Activated CD4-positive, alpha-beta T cell treated with anti-CD3 and anti-CD28 coated beads, Interleukin-2, amount 50 U/mL, for 1 hour (primary cell): ENCODE results near the gene ATP9A.
"Not testable (repeated sequence)": the region's sequence is repeated elsewhere in the genome, so short reads cannot be mapped to it uniquely, and the experiment has no call there.

ENCODE experiments used
- DNase-seq: peaks from one replicate; pipeline ENCODE4 v3.0.0-alpha.2; 2020

ATP9A gene

DNA sequence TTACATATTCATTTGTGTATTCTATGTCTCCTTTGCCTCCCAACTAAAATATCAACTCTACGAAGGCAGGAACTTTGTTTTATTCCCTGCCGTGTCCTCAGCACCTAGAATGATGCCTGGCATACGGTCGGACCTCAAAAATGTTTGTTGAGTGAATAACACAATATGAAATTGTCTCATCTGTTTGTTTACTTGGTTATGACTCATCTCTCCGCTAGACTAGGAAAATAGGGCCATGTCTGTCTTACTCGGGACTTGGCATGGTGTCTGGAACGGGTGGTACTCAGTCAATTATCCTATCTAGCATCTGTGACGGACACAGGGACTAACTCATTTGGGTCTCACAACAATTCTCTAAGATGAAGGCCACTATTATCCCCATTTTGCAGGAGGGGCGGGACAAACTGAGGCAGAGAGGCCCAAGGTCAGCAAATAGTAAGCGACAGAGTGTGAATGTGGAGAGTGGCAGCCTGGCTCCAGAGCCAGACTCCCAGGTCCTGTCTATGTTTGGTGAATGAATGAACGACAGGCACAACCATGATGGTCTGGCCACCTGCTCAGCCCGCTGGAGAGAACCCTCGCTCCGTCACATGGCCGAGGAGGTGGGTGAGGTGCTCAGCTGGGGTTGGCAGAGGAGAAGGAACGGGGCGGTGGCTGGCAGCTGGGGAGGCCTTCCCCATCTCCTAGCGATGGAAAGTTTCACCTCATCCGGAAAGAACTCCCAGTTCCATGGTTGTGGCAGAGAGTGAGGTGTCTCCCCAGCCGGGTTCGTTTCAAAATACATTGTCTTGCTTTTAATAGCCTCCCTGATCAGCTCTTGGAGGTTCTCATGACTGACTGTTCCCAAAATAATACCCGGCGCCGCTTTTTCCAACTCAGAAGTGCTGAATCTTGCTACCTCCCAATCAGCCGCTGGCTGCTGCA, 198.1 kb downstream of the ATP9A start:
- no peak for DNase-seq

DNA sequence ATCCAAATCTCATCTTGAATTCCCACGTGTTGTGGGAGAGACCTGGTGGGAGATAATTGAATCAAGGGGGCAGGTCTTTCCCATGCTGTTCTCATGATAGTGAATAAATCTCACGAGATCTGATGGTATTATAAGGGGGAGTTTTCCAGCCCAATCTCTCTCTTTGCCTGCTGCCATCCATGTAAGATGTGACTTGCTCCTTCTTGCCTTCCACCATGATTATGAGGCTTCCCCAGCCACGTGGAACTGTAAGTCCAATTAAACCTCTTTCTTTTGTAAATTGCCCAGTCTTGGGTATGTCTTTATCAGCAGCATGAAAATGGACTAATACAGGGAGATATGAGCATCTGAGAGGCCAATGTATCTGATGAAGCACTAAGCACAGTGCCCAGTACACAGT, 199.7 kb downstream of the ATP9A start:
- not testable (repeated sequence) for DNase-seq

DNA sequence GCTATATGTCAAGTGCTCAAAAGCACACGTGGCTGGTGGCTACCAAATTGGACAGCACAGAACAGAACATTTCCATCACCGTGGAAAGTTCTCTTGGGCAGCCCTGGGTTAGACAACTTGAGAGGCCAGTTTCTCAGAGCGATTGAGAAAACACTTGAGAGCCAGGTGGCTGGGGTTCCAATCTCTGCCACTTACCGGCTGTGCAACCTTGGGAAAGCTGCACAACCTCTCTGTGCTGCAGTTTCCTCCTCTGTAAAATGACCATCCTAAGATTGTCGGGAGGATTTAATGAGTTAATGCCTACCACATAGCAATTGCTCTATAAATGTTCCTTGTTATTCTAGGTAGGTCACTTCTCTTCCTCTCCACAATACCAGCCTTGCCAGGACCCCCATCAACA, 200.6 kb downstream of the ATP9A start:
- no peak for DNase-seq

- no peak for DNase-seq
These were observed 201.6 kb downstream of the ATP9A start for GRCh38 chr20:51566594-51566993.

GRCh38 chr20:51565298-51566144, 202.7 kb downstream of the ATP9A start:
- no peak for DNase-seq

DNA sequence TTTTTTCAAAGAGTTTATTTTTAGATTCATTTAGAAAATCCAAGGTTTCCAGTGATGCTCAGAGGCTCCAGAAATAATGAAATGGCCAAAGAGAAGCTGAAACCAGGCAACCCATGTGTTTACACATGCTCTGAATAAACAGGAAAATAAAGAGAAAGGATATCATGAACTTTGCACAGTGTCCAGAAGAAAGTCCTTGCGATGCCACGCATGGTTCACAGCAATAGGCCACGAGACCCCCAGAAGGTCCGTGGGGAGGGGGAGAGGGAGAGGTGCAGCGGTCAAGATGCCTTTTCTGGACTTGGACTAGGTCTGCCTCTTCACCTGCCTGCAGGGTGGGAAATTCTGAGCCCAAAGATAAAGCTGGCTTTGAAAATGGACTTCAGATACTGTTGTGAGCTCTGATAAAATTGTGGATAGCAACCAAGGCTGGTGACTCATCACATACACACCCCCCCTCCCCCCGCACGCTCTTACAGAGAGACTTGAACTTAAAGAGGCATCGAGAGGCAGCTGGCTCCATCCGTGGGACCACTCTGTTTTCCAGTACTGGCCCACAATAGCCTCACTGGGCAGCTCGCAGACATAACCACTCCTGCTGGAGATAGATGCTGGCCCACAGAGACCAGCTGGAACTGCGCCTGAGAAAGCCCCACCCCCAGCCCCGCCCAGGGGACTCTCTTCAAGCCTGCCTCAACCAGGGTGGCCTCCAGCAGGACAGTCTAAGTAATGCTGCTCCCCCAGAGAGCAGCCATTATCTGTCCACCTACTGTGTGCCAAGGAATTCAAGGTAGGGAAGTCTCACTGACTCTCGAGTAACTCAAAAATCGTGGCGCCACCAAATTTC, 204.5 kb downstream of the ATP9A start:
- DNase-seq, result no peak

DNA sequence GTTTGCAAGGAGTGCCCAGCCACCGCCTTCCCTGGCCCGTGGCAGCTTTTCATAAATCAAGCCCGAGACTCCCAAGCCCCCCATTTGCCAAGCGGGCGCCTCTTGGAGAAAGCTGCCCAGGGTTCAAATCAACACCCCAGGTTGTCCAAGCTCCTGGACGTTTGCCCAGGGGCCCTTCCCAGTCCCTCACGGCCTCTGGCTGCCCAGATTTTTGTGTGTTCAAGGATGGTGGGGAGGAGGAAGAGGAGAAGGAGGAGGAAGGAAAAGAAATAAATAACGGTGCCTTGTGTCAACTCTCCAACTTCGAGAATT, 205.1 kb downstream of the ATP9A start:
- no peak for DNase-seq

DNA sequence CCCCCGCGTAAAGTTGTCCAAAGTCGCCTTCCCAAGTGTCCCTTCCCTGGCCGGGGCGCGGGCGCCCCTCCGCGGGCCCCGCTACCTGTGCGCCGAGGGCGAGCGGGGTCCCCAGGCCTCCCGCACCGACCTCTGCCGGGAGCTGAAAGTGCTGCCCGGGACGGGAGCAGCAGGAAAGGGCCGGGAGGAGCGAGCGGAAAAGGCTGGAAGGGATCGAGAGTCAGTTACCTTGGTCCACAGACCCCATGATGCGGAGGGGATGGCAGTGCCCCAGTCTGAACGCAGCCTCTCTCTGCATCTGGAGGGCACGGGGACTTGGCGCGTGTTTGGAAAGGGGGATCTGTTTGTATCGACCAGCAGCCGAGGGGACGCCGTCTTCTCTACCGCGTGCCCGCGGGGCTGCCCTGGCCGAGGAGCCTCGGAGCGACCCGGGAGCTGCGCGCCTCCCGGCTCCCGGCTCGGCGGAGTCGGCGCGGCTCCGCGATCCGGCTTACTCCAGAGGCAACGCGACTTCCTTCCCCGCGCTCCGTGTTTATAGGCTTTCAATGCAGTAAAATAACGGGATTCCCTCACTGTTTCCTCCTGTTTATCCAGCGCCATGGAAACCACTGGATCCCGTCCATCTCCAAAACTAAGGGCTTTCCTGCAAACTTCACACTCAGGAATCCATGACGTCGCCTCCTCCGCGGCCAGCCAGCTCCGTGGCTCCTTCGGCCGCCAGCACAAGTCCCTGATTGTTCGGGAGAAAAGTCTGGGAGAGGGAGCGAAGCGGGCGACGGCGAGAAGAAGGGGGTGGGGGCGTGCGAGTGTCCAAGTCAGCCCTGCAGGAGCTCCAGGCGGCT, 205.6 kb downstream of the ATP9A start:
- peak; percentile 10 for DNase-seq

GRCh38 chr20:51562027-51562331, 206.2 kb downstream of the ATP9A start:
- no peak for DNase-seq

GRCh38 chr20:51560550-51561307, 207.5 kb downstream of the ATP9A start:
- no peak for DNase-seq

DNA sequence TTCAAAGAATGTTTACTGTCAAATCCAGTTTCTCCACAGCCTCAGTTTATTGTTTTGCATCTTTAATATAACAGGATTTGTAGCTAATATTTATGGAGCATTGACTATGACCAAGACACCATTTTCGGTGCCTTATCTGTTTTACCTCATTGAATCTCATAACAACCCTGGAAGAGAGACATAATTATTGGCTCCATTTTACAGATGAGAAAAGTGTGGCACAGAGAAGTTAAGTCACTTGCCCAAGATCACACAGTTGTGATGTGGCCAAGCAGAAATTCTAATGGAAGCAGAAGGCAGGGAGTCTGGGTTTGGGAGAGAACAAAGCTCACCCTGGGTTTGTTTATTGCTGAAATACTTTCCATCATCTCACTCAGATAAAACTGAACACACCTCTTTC, 208.1 kb downstream of the ATP9A start:
- no peak for DNase-seq

GRCh38 chr20:51554538-51555165, 213.5 kb downstream of the ATP9A start:
- no peak for DNase-seq

DNA sequence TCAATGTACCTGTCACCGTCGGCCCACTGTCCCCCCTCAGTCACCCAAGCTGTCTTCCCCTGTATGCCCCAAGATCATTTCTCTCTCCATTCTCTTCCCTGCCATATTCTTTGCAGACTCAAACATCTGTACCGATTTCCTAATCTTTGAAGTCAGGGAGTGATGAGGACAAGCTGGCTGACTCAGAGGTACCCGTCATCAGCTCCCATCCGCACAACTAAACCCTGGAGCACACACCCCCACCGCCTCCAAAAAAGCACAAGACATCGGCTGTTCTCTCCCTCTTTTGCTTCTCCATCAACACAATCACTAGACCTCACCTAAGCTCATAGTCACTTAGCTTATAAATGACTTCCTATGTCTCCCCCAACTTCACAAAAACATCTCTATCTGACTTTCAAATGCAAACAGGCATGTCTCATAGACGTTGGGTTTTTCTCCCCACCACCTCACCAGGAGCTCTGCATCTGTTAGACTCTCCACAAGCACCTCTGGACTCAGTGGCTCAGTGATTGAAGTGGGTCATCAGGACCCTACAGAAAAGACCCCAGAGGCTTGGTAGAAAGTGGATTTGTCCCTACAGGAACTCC, 214.2 kb downstream of the ATP9A start:
- no peak for DNase-seq

DNA sequence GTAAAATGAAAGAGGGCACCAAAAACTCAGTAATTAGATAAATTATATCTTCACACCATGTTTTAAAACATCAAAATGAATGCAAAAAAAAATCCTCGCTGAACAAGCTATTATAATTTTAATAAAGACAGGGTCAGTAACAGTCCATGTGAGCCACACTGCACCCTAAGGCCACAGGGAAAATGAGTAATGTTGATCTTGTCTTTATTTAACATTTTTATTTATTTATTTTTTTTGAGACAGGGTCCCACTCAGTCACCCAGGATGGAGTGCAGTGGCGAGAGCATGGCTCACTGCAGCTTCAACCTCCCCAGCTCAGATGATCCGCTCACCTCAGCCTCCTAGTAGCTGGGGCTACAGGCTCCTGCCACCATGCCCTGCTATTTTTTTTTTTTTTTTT, 217.0 kb downstream of the ATP9A start:
- DNase-seq, result no peak

DNA sequence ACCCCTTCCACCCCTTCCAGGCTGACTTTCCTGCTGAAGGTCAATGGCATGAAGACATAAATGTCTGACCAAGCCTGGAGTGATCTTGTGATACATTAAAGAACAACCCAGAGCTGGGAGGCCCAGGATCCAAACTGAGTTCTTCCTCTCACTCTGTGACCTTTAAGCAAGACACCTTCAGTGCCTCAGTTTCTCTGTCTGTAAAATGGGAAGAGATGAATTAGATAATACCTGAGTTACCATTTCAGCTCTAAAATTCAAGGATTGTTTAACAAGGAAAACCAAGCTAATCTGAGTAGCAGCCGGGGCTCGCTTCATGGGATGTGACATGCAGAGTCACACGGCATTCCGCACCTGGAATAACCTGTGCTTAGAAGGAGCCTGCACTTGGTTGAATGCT, 218.7 kb downstream of the ATP9A start:
- DNase-seq, result no peak

- DNase-seq, result no peak
These were observed 220.2 kb downstream of the ATP9A start for GRCh38 chr20:51547951-51548350.
